Thyroid gland (tissue), 4 donors: ENCODE data around the gene RIC8B.

ENCODE experiments used
- CTCF ChIP-seq, 6 experiments: fragments of 200-600 bp in 3 of 6; fragments of 450-650 bp in 3 of 6; sonication (generic) in 3 of 6; IDR thresholded peaks; one replicate each; pipeline ENCODE4 v1.5.1; 2016 to 2019; ENCODE audit warnings: antibody characterized with exemption in 6 of 6, mild to moderate bottlenecking in 2 of 6, inconsistent platforms in 1 of 6, moderate library complexity in 1 of 6
- POLR2A ChIP-seq, 2 donors: fragments of 450-650 bp; IDR thresholded peaks; one replicate each; pipeline ENCODE4 v1.6.1; 2017; ENCODE audit warnings: antibody characterized with exemption in 2 of 2, mild to moderate bottlenecking in 2 of 2, moderate library complexity in 1 of 2

DNA sequence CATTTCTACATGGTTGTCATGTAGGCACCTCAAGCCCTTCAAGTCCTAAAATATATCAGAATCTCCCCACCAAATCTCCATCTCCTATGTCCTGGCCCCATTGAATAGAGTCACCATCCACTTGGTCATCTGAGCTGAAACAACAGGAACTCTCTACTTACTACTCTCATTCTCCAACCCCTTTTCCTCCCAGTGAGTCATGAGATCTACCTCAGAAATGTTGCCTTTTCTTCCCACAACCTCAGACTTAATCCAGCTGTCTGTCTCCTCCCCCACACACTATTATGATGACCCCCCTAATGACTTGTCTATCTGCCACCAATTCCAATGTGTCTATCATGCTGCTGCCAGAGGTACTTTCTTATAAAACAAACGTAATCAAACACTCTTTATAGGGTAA, 108.9 kb downstream of the RIC8B start:
- TF ChIP-seq POLR2A (IDR thresholded peaks at IDR 0.05) (no peak), CTCF (IDR thresholded peaks at IDR 0.05) (no peak)
